ENCODE results near the gene BMAL1.

BMAL1 gene

GRCh38 chr11:13287681-13288080 is 10.1 kb downstream of the BMAL1 start:
- TF ChIP-seq ZC3H10 (CRISPR knock-in tag; IDR thresholded peaks at IDR 0.05): no peak
- no peak for TF ChIP-seq ZNF565 (CRISPR knock-in tag; conservative IDR thresholded peaks at IDR 0.05; ENCODE audit: low read depth)
- TF ChIP-seq OSR1 (CRISPR knock-in tag; IDR thresholded peaks at IDR 0.05): no peak
- no peak for TF ChIP-seq ESRRG (CRISPR knock-in tag; IDR thresholded peaks at IDR 0.05)
- no peak for TF ChIP-seq TCF4 (CRISPR knock-in tag; IDR thresholded peaks at IDR 0.05; ENCODE audit: borderline replicate concordance)
- TF ChIP-seq PATZ1 (CRISPR knock-in tag; IDR thresholded peaks at IDR 0.05; ENCODE audit: borderline replicate concordance): no peak
- TF ChIP-seq CREB5 (CRISPR knock-in tag; IDR thresholded peaks at IDR 0.05; ENCODE audit: low read depth): no peak
- TF ChIP-seq ZNF8 (CRISPR knock-in tag; IDR thresholded peaks at IDR 0.05): no peak
- TF ChIP-seq TOX (CRISPR knock-in tag; IDR thresholded peaks at IDR 0.05; ENCODE audit: borderline replicate concordance): no peak
- no peak for TF ChIP-seq RARB (CRISPR knock-in tag; IDR thresholded peaks at IDR 0.05)
- no peak for TF ChIP-seq PPARA (CRISPR knock-in tag; IDR thresholded peaks at IDR 0.05; ENCODE audit: borderline replicate concordance)
- no peak for ATAC-seq

DNA sequence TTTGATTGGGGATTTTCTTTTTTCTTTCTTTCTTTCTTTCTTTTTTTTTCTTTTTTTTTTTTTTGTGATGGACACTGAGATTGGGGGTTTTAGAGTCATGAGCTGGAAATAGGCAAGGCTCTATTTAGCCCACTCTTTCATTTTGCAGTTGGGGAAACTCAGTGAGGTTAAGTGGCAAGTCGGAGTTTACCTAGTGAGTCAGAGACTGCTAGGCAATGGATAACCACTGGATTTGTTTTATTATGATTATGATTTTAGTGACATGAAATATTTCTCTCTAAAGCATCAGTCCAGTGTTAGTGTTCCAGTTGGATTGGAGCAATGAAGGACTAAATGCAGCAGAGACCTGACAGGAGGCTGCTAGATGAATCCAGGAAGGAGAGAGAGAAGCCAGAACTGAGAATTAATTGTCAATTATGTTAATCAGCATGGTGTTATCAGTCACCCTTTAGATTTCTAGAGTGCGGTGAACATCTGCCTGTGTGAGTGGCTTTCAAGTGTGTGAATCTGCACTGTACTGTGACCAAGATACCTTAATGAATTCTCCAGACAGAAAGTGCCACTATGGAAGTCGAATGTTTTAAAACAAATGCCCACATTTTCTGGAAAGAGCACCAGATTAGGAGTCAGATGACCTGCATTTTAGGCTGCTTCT is 10.9 kb downstream of the BMAL1 start:
- ATAC-seq: peak; percentile 59
- TF ChIP-seq ZNF565 (CRISPR knock-in tag; conservative IDR thresholded peaks at IDR 0.05; ENCODE audit: low read depth): no peak
- no peak for TF ChIP-seq RARB (CRISPR knock-in tag; IDR thresholded peaks at IDR 0.05)

- TF ChIP-seq OSR1 (CRISPR knock-in tag; IDR thresholded peaks at IDR 0.05) (no peak), BACH2 (CRISPR knock-in tag; IDR thresholded peaks at IDR 0.05; ENCODE audit: borderline replicate concordance) (no peak), TCF4 (CRISPR knock-in tag; IDR thresholded peaks at IDR 0.05; ENCODE audit: borderline replicate concordance) (no peak), ZFP3 (CRISPR knock-in tag; IDR thresholded peaks at IDR 0.05) (no peak), ZNF8 (CRISPR knock-in tag; IDR thresholded peaks at IDR 0.05) (no peak), ZNF70 (CRISPR knock-in tag; IDR thresholded peaks at IDR 0.05) (no peak), GLIS3 (CRISPR knock-in tag; IDR thresholded peaks at IDR 0.05) (no peak), PATZ1 (CRISPR knock-in tag; IDR thresholded peaks at IDR 0.05; ENCODE audit: borderline replicate concordance) (no peak), CREB5 (CRISPR knock-in tag; IDR thresholded peaks at IDR 0.05; ENCODE audit: low read depth) (no peak), TOX (CRISPR knock-in tag; IDR thresholded peaks at IDR 0.05; ENCODE audit: borderline replicate concordance) (no peak), ISL1 (CRISPR knock-in tag; IDR thresholded peaks at IDR 0.05) (no peak), ZNF565 (CRISPR knock-in tag; conservative IDR thresholded peaks at IDR 0.05; ENCODE audit: low read depth) (no peak), ZFP30 (CRISPR knock-in tag; IDR thresholded peaks at IDR 0.05) (no peak), SNAI2 (CRISPR knock-in tag; IDR thresholded peaks at IDR 0.05) (no peak), ESRRG (CRISPR knock-in tag; IDR thresholded peaks at IDR 0.05) (no peak), PPARA (CRISPR knock-in tag; IDR thresholded peaks at IDR 0.05; ENCODE audit: borderline replicate concordance) (no peak), ZC3H10 (CRISPR knock-in tag; IDR thresholded peaks at IDR 0.05) (no peak), ARNTL (CRISPR knock-in tag; IDR thresholded peaks at IDR 0.05; ENCODE audit: borderline replicate concordance, low read depth) (no peak)
- TF ChIP-seq, protein P1, sequence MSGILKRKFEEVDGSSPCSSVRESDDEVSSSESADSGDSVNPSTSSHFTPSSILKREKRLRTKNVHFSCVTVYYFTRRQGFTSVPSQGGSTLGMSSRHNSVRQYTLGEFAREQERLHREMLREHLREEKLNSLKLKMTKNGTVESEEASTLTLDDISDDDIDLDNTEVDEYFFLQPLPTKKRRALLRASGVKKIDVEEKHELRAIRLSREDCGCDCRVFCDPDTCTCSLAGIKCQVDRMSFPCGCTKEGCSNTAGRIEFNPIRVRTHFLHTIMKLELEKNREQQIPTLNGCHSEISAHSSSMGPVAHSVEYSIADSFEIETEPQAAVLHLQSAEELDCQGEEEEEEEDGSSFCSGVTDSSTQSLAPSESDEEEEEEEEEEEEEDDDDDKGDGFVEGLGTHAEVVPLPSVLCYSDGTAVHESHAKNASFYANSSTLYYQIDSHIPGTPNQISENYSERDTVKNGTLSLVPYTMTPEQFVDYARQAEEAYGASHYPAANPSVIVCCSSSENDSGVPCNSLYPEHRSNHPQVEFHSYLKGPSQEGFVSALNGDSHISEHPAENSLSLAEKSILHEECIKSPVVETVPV (CRISPR knock-in tag; IDR thresholded peaks at IDR 0.05): no peak
- ATAC-seq: peak; percentile 76
Observed at GRCh38 chr11:13289081-13289480, 11.5 kb downstream of the BMAL1 start.
